GM23248 (cell line): ENCODE results near the gene TVP23C.

Experiments
- EZH2 ChIP-seq: fragments of 200-600 bp; sonication (generic); IDR thresholded peaks from 2 replicates; pipeline ENCODE4 v1.6.1; 2018; ENCODE audit warnings: antibody characterized with exemption, mild to moderate bottlenecking; ENCODE audit not compliant: insufficient read depth, poor library complexity, severe bottlenecking
- EZH2phosphoT487 ChIP-seq: fragments of 200-600 bp; sonication (generic); IDR thresholded peaks from 2 replicates; pipeline ENCODE4 v1.6.1; 2018; ENCODE audit warnings: antibody characterized with exemption, moderate library complexity, mild to moderate bottlenecking, low read depth; ENCODE audit not compliant: insufficient read depth

DNA sequence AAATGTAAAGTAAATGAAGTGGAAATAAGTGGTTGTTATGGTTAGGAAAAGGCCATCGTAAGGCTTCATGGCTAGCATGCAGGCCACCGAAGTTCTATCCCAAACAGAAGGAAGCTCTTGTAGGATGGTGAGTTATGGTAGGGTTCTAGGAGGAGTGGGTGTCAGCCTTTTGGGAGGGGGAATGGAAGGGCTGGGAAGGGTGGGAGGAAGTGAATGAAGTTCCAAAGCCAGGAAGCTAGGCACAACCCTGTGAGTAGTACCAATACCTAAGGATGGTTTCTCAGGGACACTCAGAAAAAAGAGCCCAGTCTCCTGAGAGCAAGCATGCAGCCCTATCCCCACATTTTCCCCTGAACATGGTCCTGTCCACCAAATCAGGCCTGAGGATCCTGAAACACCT is 59.6 kb downstream of the TVP23C start:
- TF ChIP-seq EZH2 (no peak), EZH2phosphoT487 (no peak)
